HepG2 (cell line): ENCODE results near the gene RAB3B. TPM values are rescaled to one million over a fixed set of nuclear protein-coding genes. Genes with fewer than 3 reads are reported as not detected.

Experiments
- BRF2 ChIP-seq: sonication (generic); formaldehyde crosslinking; IDR thresholded peaks from 2 replicates; pipeline ENCODE4 v1.8.1; 2022; ENCODE audit warnings: mild to moderate bottlenecking, missing genetic modification reagents
- CREB1 ChIP-seq, 2 experiments: fragments of 450-650 bp in 1 of 2; IDR thresholded peaks; 2 replicates each; pipeline ENCODE4 v1.6.1; 2016 to 2017; ENCODE audit warnings: control low read depth in 1 of 2, mild to moderate bottlenecking in 1 of 2, missing compliant biosample characterization in 1 of 2, missing genetic modification characterization in 1 of 2
- DRAP1 ChIP-seq: IDR thresholded peaks from 2 replicates; pipeline ENCODE4 v1.6.1; 2016; ENCODE audit warnings: missing genetic modification reagents, missing compliant biosample characterization
- FOXM1 ChIP-seq: sonication (generic); formaldehyde crosslinking; IDR thresholded peaks from 2 replicates; pipeline ENCODE4 v1.5.0; 2020; ENCODE audit warnings: missing genetic modification reagents
- GATAD2A ChIP-seq: IDR thresholded peaks from 2 replicates; pipeline ENCODE4 v1.6.1; 2016
- GMEB1 ChIP-seq: sonication (generic); formaldehyde crosslinking; IDR thresholded peaks from 2 replicates; pipeline ENCODE4 v1.5.1; 2020; ENCODE audit warnings: missing genetic modification reagents, mild to moderate bottlenecking, borderline replicate concordance
- HCFC1 ChIP-seq: fragments of 150-350 bp; IDR thresholded peaks from 2 replicates; pipeline ENCODE4 v1.6.1; 2014; ENCODE audit warnings: low read depth, low read length
- HDAC2 ChIP-seq: sonication (generic); formaldehyde crosslinking; IDR thresholded peaks from 2 replicates; pipeline ENCODE4 v1.4.0; 2020; ENCODE audit warnings: missing genetic modification reagents
- KDM3A ChIP-seq: IDR thresholded peaks from 2 replicates; pipeline ENCODE4 v1.6.1; 2018; ENCODE audit warnings: low read depth, missing compliant biosample characterization
- MTA1 ChIP-seq: sonication (generic); formaldehyde crosslinking; IDR thresholded peaks from 2 replicates; pipeline ENCODE4 v1.4.0; 2020; ENCODE audit warnings: missing genetic modification reagents, mild to moderate bottlenecking, borderline replicate concordance
- RCOR2 ChIP-seq: IDR thresholded peaks from 2 replicates; pipeline ENCODE4 v1.6.1; 2016; ENCODE audit warnings: missing biosample characterization, missing genetic modification reagents
- RXRA ChIP-seq: sonication (generic); formaldehyde crosslinking; IDR thresholded peaks from 2 replicates; pipeline ENCODE4 v1.5.1; 2020; ENCODE audit warnings: missing genetic modification reagents
- ZBTB39 ChIP-seq: sonication (generic); formaldehyde crosslinking; IDR thresholded peaks from 2 replicates; pipeline ENCODE4 v1.5.0; 2020; ENCODE audit warnings: missing genetic modification reagents
- ZHX1 ChIP-seq: sonication (generic); formaldehyde crosslinking; IDR thresholded peaks from 2 replicates; pipeline ENCODE4 v1.8.1; 2022; ENCODE audit warnings: low read depth, mild to moderate bottlenecking, missing genetic modification reagents
- ZMYM3 ChIP-seq: sonication (generic); formaldehyde crosslinking; IDR thresholded peaks from 2 replicates; pipeline ENCODE4 v1.5.1; 2020; ENCODE audit warnings: mild to moderate bottlenecking, missing genetic modification reagents
- ZNF280B ChIP-seq: sonication (generic); formaldehyde crosslinking; IDR thresholded peaks from 2 replicates; pipeline ENCODE4 v1.5.0; 2020; ENCODE audit warnings: missing genetic modification reagents, mild to moderate bottlenecking, borderline replicate concordance
- ZNF724P ChIP-seq: sonication (generic); formaldehyde crosslinking; IDR thresholded peaks from 2 replicates; pipeline ENCODE4 v1.8.0; 2022; ENCODE audit warnings: missing genetic modification reagents, borderline replicate concordance
- ZNF777 ChIP-seq: sonication (generic); formaldehyde crosslinking; IDR thresholded peaks from 2 replicates; pipeline ENCODE4 v1.4.0; 2020; ENCODE audit warnings: missing genetic modification reagents
- polyA plus RNA-seq, 8 experiments: library from polyadenylated mRNA; depleted of rRNA in 3 of 8; stranded (reverse) in 7 of 8; unstranded in 1 of 8; fragments of >200 nt; fragmentation: Illumina TruSeq in 4 of 8; extraction: Trizol in 4 of 8; gene quantifications; 2 replicates each; pipeline versions ENCODE4 v1.2.1 to v1.2.3, GENCODE V29; 2011 to 2016; ENCODE audit warnings: low read depth in 4 of 8, missing spikeins in 1 of 8, mixed read lengths in 1 of 8; ENCODE audit not compliant: insufficient read depth in 1 of 8
- total RNA-seq, 5 experiments: library from RNA; depleted of rRNA; stranded (reverse); fragments of >200 nt; fragmentation: Illumina TruSeq; extraction: Trizol; gene quantifications; 2 replicates each; pipeline ENCODE4 v1.2.3, GENCODE V29; 2016; ENCODE audit warnings: low read depth in 1 of 5

Gene RAB3B
- total and polyA plus RNA-seq, 2 of the 13 experiments (the other 11 are each of a cell fraction or from before 2014, with no cell fraction given) = 1.0 to 1.2 TPM

- TF ChIP-seq ZHX1 (CRISPR knock-in tag) (0 out of 2 replicates have a peak, but pooled peaks have one; percentile 30), GATAD2A (peak; percentile 98), ZBTB39 (CRISPR knock-in tag) (peak; percentile 98), CREB1 (IDR thresholded peaks at IDR 0.05) (no peak), CREB1 (CRISPR knock-in tag; IDR thresholded peaks at IDR 0.05) (peak; percentile 87), DRAP1 (CRISPR knock-in tag) (no peak), HDAC2 (CRISPR knock-in tag) (peak; percentile 98), HCFC1 (no peak), ZMYM3 (peak; percentile 61; the same call in 1 of the 2 replicates), KDM3A (CRISPR knock-in tag) (peak; percentile 64; the same call in 1 of the 2 replicates), ZNF777 (CRISPR knock-in tag) (no peak), RCOR2 (CRISPR knock-in tag) (peak; percentile 94), BRF2 (CRISPR knock-in tag) (no peak; the same call in 1 of the 2 replicates), GMEB1 (CRISPR knock-in tag) (peak; percentile 68), ZNF724P (peak; percentile 49; the same call in 1 of the 2 replicates), ZNF280B (CRISPR knock-in tag) (no peak), RXRA (CRISPR knock-in tag) (peak; percentile 77; the same call in 1 of the 2 replicates), MTA1 (CRISPR knock-in tag) (peak; percentile 62), FOXM1 (CRISPR knock-in tag) (no peak)
These were observed 46.9 kb upstream of the RAB3B start (continued) for GRCh38 chr1:52037402-52037814.
